C4-2B (cell line): ENCODE measurements around the gene TSBP1.

ENCODE experiments used
- CTCF ChIP-seq: fragments of 450-650 bp; conservative IDR thresholded peaks from 2 replicates; pipeline ENCODE4 v1.5.1; 2017; ENCODE audit warnings: mild to moderate bottlenecking
- ZFX ChIP-seq: fragments of 450-650 bp; IDR thresholded peaks from 2 replicates; pipeline ENCODE4 v1.6.1; 2017

- TF ChIP-seq CTCF (no peak), ZFX (no peak)
Measured at GRCh38 chr6:32340242-32340641, 31.5 kb downstream of the TSBP1 start.
